ENCODE results near the gene KATNBL1.
"Not testable (repeated sequence)": the region's sequence is repeated elsewhere in the genome, so short reads cannot be mapped to it uniquely, and the experiment has no call there.

The KATNBL1 gene

GRCh38 chr15:34209421-34210282 is at the start of gene KATNBL1:
TSS of gene KATNBL1 (minus strand) at chr15:34210096. CDS start at chr15:34163676, 46,420 bp downstream.
- DNase-seq, result peak; percentile 96

GRCh38 chr15:34259566-34259965 is 49.7 kb upstream of the KATNBL1 start:
- DNase-seq, result no peak

- no peak for DNase-seq
Observed at GRCh38 chr15:34258151-34258550, 48.3 kb upstream of the KATNBL1 start.

- DNase-seq, result no peak
Observed at GRCh38 chr15:34252545-34252944, 42.6 kb upstream of the KATNBL1 start.

GRCh38 chr15:34248190-34248589 is 38.3 kb upstream of the KATNBL1 start:
- no peak for DNase-seq

GRCh38 chr15:34246276-34246976 is 36.5 kb upstream of the KATNBL1 start:
- DNase-seq, result no peak

- DNase-seq, result no peak
Observed at GRCh38 chr15:34243226-34243625, 33.3 kb upstream of the KATNBL1 start.

- DNase-seq, result no peak
Observed at GRCh38 chr15:34242331-34242710, 32.4 kb upstream of the KATNBL1 start.

- peak; percentile 21 for DNase-seq
Observed at GRCh38 chr15:34241376-34242330, 31.8 kb upstream of the KATNBL1 start.

GRCh38 chr15:34240537-34240936 is 30.6 kb upstream of the KATNBL1 start:
- DNase-seq, result no peak

GRCh38 chr15:34239151-34239808 is 29.4 kb upstream of the KATNBL1 start:
- DNase-seq, result no peak

GRCh38 chr15:34233614-34234013 is 23.7 kb upstream of the KATNBL1 start:
- DNase-seq, result no peak

- DNase-seq, result peak; percentile 16
Observed at GRCh38 chr15:34223904-34224596, 14.2 kb upstream of the KATNBL1 start.

GRCh38 chr15:34217587-34218225 is 7.8 kb upstream of the KATNBL1 start:
- no peak for DNase-seq

GRCh38 chr15:34216527-34217270 is 6.8 kb upstream of the KATNBL1 start:
- no peak for DNase-seq

- DNase-seq, result no peak
Observed at GRCh38 chr15:34214135-34214534, 4.2 kb upstream of the KATNBL1 start.

- no peak for DNase-seq
Observed at GRCh38 chr15:34213690-34214089, 3.8 kb upstream of the KATNBL1 start.

GRCh38 chr15:34206011-34206410 is 3.9 kb downstream of the KATNBL1 start:
- DNase-seq, result no peak

- no peak for DNase-seq
Observed at GRCh38 chr15:34203936-34204335, 6.0 kb downstream of the KATNBL1 start.

- DNase-seq, result no peak
Observed at GRCh38 chr15:34203305-34203704, 6.6 kb downstream of the KATNBL1 start.

- DNase-seq, result not testable (repeated sequence)
Observed at GRCh38 chr15:34193272-34193671, 16.6 kb downstream of the KATNBL1 start.

Measured in RPMI8226 (cell line).